Mucosa of descending colon (tissue), 3 donors: ENCODE data around the gene RAB11FIP4. TPM values are rescaled to one million over a fixed set of nuclear protein-coding genes. Genes with fewer than 3 reads are reported as not detected.

Source experiments
- ATAC-seq: fragments of 200-7000 bp; cut with Tn5 transposase; one replicate; pipeline ENCODE4 v1.9.1; 2020; ENCODE audit warnings: mild to moderate bottlenecking, moderate library complexity
- DNase-seq, 3 donors: peaks; one replicate each; pipeline ENCODE4 v3.0.0-alpha.2; 2020
- H3K36me3 ChIP-seq: fragments of 200-600 bp; one replicate; pipeline ENCODE4 v1.8.0; 2021; ENCODE audit warnings: low read depth, mild to moderate bottlenecking
- H3K4me1 ChIP-seq: fragments of 200-600 bp; one replicate; pipeline ENCODE4 v1.8.0; 2021; ENCODE audit warnings: low read depth, mild to moderate bottlenecking
- H3K4me3 ChIP-seq: fragments of 200-600 bp; one replicate; pipeline ENCODE4 v1.8.0; 2021; ENCODE audit warnings: mild to moderate bottlenecking
- H3K9me3 ChIP-seq: fragments of 200-600 bp; one replicate; pipeline ENCODE4 v1.8.0; 2021; ENCODE audit warnings: mild to moderate bottlenecking
- intact Hi-C, 2 donors: fragments of 100-400 bp; cut with DNase I in 1 of 2; cut with micrococcal nuclease in 1 of 2; formaldehyde crosslinking; loops; one replicate each; pipeline versions ENCODE4 v1.11.0 to v1.11.1; 2022; cut with DNase I, micrococcal nuclease
- total RNA-seq, 3 donors: library from RNA; stranded (reverse); fragmentation: NEBNext Ultra II Directional in 2 of 3; extraction: Animal tissue kit (Norgen Biotek cat#: 25700) in 2 of 3; gene quantifications; one replicate each; pipeline versions ENCODE4 v1.2.1 to v1.2.4, GENCODE V29; 2021 to 2023
- TF ChIP-seq, protein P1 (sequence below): fragments of 200-600 bp; IDR thresholded peaks from one replicate; pipeline ENCODE4 v1.8.0; 2022; ENCODE audit warnings: antibody characterized with exemption, mild to moderate bottlenecking
- donor health status: DM: no; HTN: no; CAD: no; lungs with moderate emphysema.
- donor health status: DM: no; HTN: no; CAD: no.
- donor health status: DM: no; HTN: yes; CAD: no.

Gene RAB11FIP4
- total RNA-seq, 3 donors from 2014 or later: 24.5 to 49.9 (median 40.7) TPM

DNA sequence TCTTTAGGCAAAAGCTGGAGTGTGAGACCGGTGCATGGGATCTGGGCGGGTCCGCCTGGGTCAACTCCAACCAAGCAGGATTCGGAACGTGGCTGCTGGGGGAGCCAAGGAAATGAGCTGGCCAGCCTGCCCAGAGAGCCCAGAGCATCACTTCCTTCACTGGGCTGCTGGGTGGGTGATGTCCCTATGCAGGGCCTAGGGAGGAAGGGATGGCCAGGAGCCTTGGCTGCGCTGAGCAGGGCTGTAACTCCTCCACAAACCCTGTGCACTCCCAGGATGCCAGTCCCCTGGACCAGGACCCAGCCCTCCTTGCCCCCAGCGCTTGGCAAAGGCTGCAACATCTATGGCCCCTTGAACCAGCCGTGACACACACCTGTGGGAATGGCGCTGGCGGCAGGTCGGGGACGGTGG lies 138.4 kb downstream of the RAB11FIP4 start:
- Histone ChIP-seq H3K36me3 (no peaks in the 10 kb centered on the region), H3K4me3 (no peak overlapping the region), H3K9me3 (no peaks in the 10 kb centered on the region), H3K4me1 (no peaks in the 10 kb centered on the region)
- intact Hi-C loops: loop anchor here (5.0 kb wide), 1 partner anchor 93 kb away; no protein-coding TSS in a partner anchor
- ATAC-seq (no peak), DNase-seq (no peak)
- TF ChIP-seq, protein P1, sequence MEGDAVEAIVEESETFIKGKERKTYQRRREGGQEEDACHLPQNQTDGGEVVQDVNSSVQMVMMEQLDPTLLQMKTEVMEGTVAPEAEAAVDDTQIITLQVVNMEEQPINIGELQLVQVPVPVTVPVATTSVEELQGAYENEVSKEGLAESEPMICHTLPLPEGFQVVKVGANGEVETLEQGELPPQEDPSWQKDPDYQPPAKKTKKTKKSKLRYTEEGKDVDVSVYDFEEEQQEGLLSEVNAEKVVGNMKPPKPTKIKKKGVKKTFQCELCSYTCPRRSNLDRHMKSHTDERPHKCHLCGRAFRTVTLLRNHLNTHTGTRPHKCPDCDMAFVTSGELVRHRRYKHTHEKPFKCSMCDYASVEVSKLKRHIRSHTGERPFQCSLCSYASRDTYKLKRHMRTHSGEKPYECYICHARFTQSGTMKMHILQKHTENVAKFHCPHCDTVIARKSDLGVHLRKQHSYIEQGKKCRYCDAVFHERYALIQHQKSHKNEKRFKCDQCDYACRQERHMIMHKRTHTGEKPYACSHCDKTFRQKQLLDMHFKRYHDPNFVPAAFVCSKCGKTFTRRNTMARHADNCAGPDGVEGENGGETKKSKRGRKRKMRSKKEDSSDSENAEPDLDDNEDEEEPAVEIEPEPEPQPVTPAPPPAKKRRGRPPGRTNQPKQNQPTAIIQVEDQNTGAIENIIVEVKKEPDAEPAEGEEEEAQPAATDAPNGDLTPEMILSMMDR: no peak

DNA sequence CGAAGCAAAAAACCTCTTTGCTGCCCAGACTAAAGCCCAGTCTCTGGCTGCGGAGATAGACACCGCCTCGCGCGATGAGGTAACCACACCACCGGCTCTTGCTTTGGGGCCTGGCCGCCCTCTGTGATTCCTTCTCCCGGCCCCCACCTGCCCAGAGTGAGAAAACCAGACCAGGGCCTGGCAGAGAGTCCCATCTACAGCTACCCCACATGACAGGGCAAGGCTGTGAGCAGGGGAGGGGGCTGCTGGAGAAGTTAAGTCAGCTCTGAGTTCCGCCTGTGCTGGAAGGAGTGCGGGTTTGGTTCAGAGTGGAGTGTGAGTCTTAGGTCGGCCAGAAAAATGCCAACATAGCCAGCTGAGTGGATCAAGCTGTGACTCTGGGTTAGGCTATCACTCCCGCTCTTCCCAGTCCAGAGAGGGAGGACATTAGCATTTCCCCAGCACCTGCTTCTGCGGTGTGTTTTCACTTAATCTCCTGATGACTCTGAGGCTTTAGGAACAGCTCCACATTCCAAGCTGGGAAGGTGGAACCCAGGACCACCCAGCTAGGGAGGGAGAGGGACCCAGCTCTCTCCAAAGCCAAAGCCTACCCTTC lies 139.0 kb downstream of the RAB11FIP4 start:
- Histone ChIP-seq H3K9me3 (no peaks in the 10 kb centered on the region), H3K4me3 (no peak overlapping the region), H3K36me3 (no peaks in the 10 kb centered on the region), H3K4me1 (no peaks in the 10 kb centered on the region)
- DNase-seq (no peak), ATAC-seq (no peak)
- TF ChIP-seq, protein P1: no peak
- intact Hi-C loops: no loop called here

DNA sequence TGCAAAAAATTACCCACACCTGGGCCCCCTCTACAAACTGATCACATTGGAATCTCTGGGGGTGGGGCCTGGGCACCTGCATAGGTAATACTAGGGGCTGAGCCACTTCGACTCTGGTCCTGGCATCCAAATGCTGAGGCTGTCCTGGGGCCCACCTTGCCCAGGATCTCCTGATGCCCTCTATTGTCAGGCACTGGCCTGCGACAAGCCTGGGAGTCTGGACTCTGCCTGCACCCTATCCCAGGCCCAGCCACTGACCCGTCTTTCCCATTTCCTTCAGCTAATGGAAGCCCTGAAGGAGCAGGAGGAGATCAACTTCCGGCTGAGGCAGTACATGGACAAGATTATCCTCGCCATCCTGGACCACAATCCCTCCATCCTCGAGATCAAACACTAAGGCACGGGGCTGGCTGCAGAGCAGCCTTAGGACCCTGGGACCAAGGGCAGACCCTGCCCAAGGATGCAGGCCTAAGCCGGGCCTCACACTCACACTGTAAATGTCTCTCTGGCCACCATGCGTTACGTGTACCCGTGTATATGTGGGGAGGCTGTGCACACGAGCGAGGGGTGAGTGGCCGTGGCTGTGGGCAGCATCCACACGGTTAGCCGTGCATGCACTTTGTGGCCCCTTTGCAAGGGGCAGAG lies 140.0 kb downstream of the RAB11FIP4 start:
- Histone ChIP-seq H3K36me3 (no peaks in the 10 kb centered on the region), H3K9me3 (no peaks in the 10 kb centered on the region), H3K4me3 (no peak overlapping the region), H3K4me1 (no peaks in the 10 kb centered on the region)
- TF ChIP-seq, protein P1: no peak
- ATAC-seq: no peak
- no peak for DNase-seq
- intact Hi-C loops: no loop called here

DNA sequence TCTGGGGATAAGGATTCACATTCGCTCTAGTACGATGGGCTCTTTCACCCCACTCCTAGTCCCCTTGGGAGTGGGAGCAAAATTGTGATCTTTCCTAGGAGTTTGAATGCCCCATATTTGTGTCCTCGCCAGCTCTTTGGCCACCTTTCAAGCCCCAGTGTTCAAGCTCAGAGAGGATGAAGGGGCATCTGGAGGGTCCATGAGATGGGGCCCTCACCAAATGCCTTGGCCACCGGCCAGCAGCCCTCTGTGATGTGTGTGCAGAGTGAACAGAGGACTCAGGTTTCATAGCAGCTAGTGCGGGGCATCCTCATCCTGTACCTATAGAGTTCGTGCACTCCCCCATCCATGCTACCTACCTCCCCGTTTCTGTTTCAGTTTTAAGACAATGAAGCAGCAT lies 140.6 kb downstream of the RAB11FIP4 start:
- TF ChIP-seq, protein P1: no peak
- H3K9me3 ChIP-seq: no peaks in the 10 kb centered on the region
- DNase-seq (no peak), ATAC-seq (no peak)
- no peaks in the 10 kb centered on the region for H3K36me3 ChIP-seq
- intact Hi-C loops: no loop called here
- no peak overlapping the region for H3K4me3 ChIP-seq
- H3K4me1 ChIP-seq: no peaks in the 10 kb centered on the region

DNA sequence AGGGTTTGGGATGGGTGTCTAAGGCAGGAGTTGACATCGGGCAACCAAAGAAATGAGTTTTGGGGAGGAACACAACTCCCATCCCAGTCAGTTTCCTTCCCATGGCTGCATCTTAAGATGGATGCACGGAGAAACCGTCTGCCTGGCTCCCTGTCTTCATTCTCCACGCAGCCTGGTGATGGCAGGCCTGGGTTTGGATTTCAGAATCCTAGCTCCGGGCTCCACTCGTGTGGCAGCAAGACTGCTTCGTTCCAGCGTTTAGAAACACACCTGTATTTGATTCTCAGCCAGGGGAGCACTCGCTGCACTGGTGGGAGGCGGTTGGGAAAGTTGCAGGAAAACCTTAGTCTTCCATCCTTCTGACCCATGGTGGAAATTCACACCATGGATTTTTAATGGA lies 141.1 kb downstream of the RAB11FIP4 start:
- DNase-seq: no peak
- TF ChIP-seq, protein P1: no peak
- ATAC-seq: no peak
- Histone ChIP-seq H3K9me3 (no peaks in the 10 kb centered on the region), H3K4me1 (no peaks in the 10 kb centered on the region), H3K36me3 (no peaks in the 10 kb centered on the region), H3K4me3 (no peak overlapping the region)
- intact Hi-C loops: no loop called here
